Fibroblast of peridontal ligament (primary cell): ENCODE results near the gene SERAC1.

Experiments used
- DNase-seq: peaks from one replicate; pipeline ENCODE4 v3.0.0-alpha.2; 2010; ENCODE audit errors: extremely low read depth

Gene SERAC1

GRCh38 chr6:158122048-158122447, 46.0 kb downstream of the SERAC1 start:
- no peak for DNase-seq

DNA sequence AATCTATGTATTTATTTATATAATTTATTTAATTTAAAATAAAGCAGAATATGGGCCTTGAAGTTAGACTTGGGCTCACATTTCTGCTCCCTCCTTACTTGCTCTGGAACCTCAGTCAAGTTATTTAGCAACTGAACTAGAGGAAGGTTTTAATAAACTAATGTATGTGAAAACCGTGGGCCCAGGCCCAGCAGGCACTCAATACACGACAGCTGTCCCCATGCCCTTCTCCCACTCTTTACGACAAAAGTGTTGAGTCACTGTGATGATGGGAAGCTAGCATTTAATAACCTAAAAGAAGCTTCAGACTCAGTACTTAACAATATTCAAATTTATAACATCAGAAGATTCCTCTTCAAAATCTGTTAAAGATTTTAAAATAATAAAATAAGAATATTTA, 46.7 kb downstream of the SERAC1 start:
- DNase-seq = no peak

DNA sequence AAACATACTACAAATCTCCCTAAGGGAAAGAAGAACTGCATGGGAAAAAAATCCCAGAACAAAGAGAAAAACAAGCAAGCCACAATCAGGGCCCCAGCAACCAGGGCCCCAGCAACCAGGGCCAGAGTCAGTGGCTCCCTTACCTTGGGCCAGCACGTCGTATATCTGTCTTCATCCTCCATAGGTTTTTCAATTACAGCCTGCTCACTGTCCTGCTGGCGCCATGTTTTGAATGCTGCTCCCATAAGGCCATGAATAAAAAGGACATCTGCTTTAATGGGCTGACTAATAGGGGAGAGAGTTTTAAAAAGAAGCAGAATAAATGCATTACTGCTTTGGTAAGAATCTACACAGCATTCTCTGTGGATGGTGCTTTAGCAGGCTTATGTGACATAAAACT, 49.2 kb downstream of the SERAC1 start:
- no peak for DNase-seq

- DNase-seq = no peak
Observed at GRCh38 chr6:158115508-158115907, 52.6 kb downstream of the SERAC1 start.

DNA sequence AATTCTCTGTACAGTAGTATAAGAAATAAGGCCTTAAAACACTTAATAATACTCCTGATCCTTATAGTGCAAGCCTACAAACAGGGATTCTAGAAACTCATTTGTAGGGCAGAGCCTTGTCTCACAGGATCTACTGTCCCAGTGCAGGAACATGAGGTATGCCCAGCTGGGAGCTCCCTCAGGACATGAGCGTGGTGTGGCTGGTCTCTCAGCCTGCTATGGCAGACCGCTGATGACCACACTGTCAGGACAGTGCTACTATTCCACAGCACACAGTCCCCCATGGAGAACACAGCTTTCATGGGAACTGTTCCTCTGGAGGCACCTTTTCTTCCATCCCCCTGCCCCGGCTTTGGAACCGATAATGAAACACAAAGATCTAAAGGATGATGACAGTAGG, 53.0 kb downstream of the SERAC1 start:
- no peak for DNase-seq

- DNase-seq = no peak
Observed at GRCh38 chr6:158113802-158114201, 54.3 kb downstream of the SERAC1 start.

- DNase-seq = no peak
Observed at GRCh38 chr6:158111987-158112386, 56.1 kb downstream of the SERAC1 start.

- no peak for DNase-seq
Observed at GRCh38 chr6:158110986-158111385, 57.1 kb downstream of the SERAC1 start.

GRCh38 chr6:158109748-158110147, 58.3 kb downstream of the SERAC1 start:
- DNase-seq = peak; percentile 40

DNA sequence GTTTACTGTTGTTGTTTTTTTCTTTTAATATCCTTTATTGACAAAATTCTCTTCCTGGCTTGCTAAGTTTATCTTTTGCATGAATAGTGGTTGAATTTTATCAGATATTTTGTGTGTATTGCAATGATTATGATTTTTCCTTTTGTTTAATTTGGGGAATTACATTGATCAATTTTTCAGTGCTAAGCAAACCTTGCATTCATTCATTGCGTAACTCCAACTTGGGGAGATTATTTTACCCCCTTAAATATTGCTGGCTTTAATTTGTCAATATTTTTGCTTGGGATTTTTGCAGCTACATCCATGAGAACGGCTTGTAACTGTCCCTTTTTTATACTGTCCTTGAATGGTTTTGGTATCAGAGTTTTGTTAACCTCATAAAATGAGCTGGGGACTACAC, 63.4 kb downstream of the SERAC1 start:
- DNase-seq = no peak

DNA sequence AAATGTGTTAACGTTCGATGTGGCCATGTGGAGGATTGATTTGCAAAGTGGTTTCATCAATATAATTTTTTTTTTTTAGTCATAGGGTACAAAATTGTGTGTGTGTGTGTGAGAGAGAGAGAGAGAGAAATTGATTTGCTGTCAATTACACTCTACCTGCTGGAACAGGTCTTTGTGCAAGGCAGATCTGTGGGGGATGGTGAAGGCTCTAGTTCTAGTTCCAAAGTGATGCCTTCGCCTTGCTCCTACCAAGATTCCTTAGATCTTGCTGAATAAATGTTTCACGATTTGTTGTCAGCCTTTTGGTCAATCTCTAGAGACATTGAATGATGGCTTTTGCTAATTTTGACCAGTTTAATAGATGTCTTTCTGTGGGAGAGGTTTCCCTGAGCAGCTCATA, 64.8 kb downstream of the SERAC1 start:
- no peak for DNase-seq

GRCh38 chr6:158095671-158096070, 72.4 kb downstream of the SERAC1 start:
- no peak for DNase-seq

DNA sequence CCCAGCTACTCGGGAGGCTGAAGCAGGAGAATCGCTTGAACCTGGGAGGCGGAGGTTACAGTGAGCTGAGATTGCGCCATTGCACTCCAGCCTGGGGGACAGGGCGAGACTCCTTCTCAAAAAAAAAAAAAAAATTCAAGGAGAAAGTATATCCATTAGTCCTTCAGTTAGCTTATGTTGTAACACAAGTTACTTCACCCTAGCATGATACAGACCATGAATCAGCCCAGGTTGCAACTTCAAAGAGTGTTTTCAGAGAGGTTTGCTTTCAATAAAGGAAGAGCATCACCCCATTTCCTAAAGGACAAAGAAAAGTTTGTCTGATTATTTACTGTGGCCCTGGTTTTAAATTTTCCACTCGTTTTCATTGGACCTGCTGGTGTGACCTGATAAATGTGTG, 73.0 kb downstream of the SERAC1 start:
- no peak for DNase-seq

- DNase-seq = no peak
Observed at GRCh38 chr6:158092806-158093205, 75.3 kb downstream of the SERAC1 start.

- no peak for DNase-seq
Observed at GRCh38 chr6:158087224-158087867, 80.7 kb downstream of the SERAC1 start.

- peak; percentile 75 for DNase-seq
Observed at GRCh38 chr6:158086504-158087223, 81.4 kb downstream of the SERAC1 start.

DNA sequence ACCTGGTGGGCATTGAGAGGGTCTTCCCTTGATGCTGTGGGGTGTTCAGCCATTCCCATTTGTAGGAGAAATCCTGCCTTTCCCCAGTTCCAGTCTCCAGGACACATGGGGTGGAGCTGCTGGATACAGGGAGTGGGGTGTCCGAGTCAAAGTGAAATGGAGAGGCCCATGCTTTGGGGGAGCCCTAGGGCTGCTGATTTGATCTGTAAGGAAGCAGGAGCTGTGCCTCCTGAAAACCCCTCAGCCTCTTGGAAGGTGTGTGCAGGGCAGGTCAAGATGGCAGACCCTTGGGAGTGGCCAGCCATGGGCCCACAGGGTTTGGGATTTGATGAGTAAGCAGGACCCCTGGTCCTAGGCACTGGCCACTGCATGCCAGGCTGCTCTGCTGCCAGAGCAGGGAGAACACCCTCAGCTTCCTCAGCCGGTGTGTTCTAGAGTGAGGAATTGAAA, 82.0 kb downstream of the SERAC1 start:
- no peak for DNase-seq

GRCh38 chr6:158085261-158086053, 82.6 kb downstream of the SERAC1 start:
- no peak for DNase-seq

- no peak for DNase-seq
Observed at GRCh38 chr6:158083455-158084325, 84.4 kb downstream of the SERAC1 start.

GRCh38 chr6:158081657-158081935, 86.5 kb downstream of the SERAC1 start:
- DNase-seq = no peak

DNA sequence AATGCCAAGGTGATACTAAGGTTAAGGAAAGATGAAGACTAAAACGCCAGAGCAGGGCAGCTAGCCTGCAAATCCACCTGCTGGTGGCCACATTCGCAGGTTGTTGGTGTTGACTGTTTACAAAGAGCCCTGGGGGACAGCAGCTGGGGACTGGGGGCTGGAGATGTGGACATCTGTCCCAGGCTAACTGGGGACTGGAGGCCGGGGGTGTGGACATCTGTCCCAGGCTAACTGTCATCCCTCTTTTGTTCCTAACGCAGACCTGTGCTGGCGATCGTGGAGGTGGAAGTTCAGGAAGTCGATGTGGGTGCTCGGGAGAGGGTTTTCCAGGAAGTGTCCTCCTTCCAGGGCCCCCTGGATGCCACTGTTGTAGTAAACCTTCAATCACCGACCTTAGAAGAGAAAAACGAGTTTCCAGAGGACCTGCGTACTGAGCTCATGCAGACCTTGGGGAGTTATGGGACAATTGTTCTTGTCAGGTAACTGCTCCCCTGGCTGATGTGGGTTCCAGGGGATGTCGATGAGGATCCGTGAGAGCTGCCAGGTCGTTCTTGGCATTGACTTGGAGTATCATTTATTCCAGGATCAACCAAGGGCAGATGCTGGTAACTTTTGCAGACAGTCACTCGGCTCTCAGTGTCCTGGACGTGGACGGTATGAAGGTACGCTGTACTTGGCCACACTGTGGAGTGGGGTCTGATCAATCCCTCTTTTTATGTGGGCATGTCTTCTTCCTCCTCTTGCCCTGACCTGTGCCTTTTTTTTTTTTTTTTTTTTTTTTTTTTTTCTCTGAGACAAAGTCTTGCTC, 87.0 kb downstream of the SERAC1 start:
- DNase-seq = no peak
